Measurements from ENCODE around the gene EFL1. TPM values are rescaled to one million over a fixed set of nuclear protein-coding genes. Genes with fewer than 3 reads are reported as not detected.

The EFL1 gene
- total RNA-seq, 3 donors from 2014 or later (not counting 1 experiment from before 2014, with no cell fraction given), result 17.1 to 29.6 (median 20.6) TPM

DNA sequence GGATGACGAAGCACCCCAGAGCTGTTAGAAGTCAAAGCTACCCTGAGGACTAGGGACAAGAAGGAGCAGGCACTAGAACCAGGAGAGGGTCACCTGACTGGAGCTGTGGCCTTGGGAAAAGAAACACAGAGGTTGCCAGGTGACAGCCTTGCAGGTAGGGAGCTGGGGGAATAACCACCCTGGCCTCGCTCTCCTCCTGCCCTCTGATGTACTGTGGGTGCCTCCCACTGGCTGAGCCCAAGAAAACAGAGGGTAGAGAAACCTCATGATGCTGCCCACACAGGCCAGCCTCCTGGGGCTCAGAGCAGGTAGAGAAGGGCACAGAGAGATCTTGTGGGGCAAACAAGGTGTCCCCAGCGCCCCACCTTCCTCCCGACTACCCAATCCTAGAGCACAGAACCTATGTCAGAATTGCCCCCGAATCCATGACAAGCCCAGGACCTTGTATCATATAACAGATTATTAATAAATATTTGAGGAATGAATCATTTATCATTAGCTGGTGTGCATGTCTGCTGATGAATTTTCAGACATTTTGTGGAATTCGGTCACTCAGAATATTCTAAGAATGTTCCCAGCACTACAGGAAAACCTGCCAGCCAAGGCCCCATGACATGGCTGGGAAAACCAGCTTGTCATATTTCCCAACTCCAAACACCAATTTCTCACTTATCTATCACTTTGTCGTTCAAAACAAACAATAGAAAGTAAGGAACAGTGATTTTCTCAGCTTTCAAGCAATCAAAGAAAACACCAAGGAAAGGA is 156.9 kb downstream of the EFL1 start:
- H3K9me3 ChIP-seq (ENCODE audit: control insufficient read depth, insufficient read depth, low read length), result no peaks in the 10 kb centered on the region
- no peaks in the 10 kb centered on the region for H3K4me1 ChIP-seq (ENCODE audit: control insufficient read depth, insufficient read depth, low read length)
- H3K9me3 Mint-ChIP-seq, result no peaks in the 10 kb centered on the region
- peaks cover 0 to 4% of the 10 kb centered on the region in 2 donors for H3K27me3 Mint-ChIP-seq (ENCODE audit: low read depth in 2 of 2)
- H3K4me3 ChIP-seq (ENCODE audit: low read length), result no peak overlapping the region
- intact Hi-C loops (cut with micrococcal nuclease), result no loop called here
- TF ChIP-seq, protein P1, sequence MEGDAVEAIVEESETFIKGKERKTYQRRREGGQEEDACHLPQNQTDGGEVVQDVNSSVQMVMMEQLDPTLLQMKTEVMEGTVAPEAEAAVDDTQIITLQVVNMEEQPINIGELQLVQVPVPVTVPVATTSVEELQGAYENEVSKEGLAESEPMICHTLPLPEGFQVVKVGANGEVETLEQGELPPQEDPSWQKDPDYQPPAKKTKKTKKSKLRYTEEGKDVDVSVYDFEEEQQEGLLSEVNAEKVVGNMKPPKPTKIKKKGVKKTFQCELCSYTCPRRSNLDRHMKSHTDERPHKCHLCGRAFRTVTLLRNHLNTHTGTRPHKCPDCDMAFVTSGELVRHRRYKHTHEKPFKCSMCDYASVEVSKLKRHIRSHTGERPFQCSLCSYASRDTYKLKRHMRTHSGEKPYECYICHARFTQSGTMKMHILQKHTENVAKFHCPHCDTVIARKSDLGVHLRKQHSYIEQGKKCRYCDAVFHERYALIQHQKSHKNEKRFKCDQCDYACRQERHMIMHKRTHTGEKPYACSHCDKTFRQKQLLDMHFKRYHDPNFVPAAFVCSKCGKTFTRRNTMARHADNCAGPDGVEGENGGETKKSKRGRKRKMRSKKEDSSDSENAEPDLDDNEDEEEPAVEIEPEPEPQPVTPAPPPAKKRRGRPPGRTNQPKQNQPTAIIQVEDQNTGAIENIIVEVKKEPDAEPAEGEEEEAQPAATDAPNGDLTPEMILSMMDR (IDR thresholded peaks at IDR 0.05), result no peak
- H3K36me3 Mint-ChIP-seq, result no peaks in the 10 kb centered on the region
- H3K4me3 Mint-ChIP-seq, result no peak overlapping the region
- H3K27me3 ChIP-seq (ENCODE audit: control insufficient read depth, insufficient read depth, low read length), result no peaks in the 10 kb centered on the region
- H3K27ac ChIP-seq (ENCODE audit: low read length), result no peak overlapping the region
- no peak for DNase-seq
- no peak for ATAC-seq
- no peak overlapping the region for H3K27ac Mint-ChIP-seq
- 70% methylated on average over 5 of the region's 7 CpGs for WGBS (ENCODE audit: insufficient coverage)
- peaks cover 0 to 6% of the 10 kb centered on the region in 2 donors for H3K4me1 Mint-ChIP-seq
- H3K36me3 ChIP-seq (ENCODE audit: control insufficient read depth, insufficient read depth, low read length), result no peaks in the 10 kb centered on the region

DNA sequence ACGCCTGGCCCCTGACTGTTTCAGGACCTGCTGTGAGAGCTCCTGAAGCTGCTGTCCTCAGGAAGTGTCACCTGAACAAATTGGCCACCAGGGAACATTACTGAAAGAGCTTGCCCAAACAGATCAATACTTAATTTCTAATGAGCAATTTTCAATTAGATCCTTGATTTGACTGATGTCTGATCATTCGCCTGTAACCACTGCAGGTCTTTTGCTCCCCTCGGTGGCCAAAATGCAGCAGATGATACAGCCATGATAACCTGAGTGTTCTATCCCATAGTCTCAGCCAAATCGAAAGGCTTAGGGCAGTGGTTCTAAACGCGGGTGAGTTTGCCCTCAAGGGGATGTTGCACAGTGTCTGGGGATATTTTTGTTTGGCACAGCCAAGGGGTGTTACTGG is 159.1 kb downstream of the EFL1 start:
- peak in 1 of 2 donors; percentile 15 for DNase-seq
- H3K4me1 Mint-ChIP-seq, result peaks cover 0 to 3% of the 10 kb centered on the region in 2 donors
- WGBS (ENCODE audit: insufficient coverage), result 83% methylated on average over 6 of the region's 6 CpGs
- no peak for ATAC-seq
- no peak overlapping the region for H3K4me3 Mint-ChIP-seq
- H3K27ac Mint-ChIP-seq, result no peak overlapping the region
- no peaks in the 10 kb centered on the region for H3K9me3 ChIP-seq (ENCODE audit: control insufficient read depth, insufficient read depth, low read length)
- no peaks in the 10 kb centered on the region for H3K27me3 ChIP-seq (ENCODE audit: control insufficient read depth, insufficient read depth, low read length)
- H3K9me3 Mint-ChIP-seq, result no peaks in the 10 kb centered on the region
- H3K27ac ChIP-seq (ENCODE audit: low read length), result no peak overlapping the region
- intact Hi-C loops (cut with micrococcal nuclease), result no loop called here
- H3K4me3 ChIP-seq (ENCODE audit: low read length), result no peak overlapping the region
- no peaks in the 10 kb centered on the region for H3K4me1 ChIP-seq (ENCODE audit: control insufficient read depth, insufficient read depth, low read length)
- H3K27me3 Mint-ChIP-seq (ENCODE audit: low read depth in 2 of 2), result peaks cover 0 to 6% of the 10 kb centered on the region in 2 donors
- H3K36me3 Mint-ChIP-seq, result no peaks in the 10 kb centered on the region
- no peaks in the 10 kb centered on the region for H3K36me3 ChIP-seq (ENCODE audit: control insufficient read depth, insufficient read depth, low read length)
- TF ChIP-seq, protein P1 (IDR thresholded peaks at IDR 0.05), result no peak

DNA sequence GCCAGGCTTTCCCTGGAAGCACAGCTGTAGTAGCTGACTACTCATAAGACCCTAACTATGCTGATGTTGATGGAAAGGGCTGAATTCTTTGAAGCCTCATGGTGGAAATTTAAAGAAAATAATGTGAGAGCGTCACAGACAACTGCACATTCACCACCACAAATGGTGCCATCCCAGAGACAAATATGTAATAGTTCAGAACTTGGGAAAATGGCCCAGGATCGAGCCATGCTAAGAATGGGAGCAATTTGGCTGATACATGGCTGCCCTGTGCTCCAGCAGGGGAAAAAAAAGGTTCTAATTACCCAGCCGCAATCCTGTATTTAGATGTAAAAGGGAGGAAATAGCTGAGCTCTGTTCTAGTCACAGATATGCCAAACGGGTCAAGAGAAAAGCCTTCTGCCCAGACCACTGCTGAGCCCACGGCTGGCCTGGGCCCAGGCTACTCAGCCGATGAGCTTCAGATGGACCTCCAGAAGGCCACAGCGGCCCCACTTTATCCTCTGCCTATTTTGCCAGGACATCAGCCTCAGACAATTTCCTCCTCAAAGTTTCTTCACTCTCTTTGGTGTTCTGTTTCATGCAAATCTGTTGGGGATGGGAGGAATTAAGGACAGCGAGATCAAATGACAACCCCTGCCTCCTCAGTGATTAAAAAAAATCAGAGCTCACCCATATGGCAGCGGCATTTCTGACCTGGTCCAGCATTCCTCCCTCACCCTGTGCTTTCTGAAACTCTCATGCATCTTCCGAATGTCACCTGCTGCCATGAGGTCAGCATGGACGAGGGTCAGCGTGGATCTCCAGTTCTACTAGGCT is 162.2 kb downstream of the EFL1 start:
- Histone ChIP-seq H3K27me3 (ENCODE audit: control insufficient read depth, insufficient read depth, low read length) (no peaks in the 10 kb centered on the region), H3K9me3 (ENCODE audit: control insufficient read depth, insufficient read depth, low read length) (no peaks in the 10 kb centered on the region)

More for the DNA sequence above, 162.2 kb downstream of the EFL1 start:
- Histone ChIP-seq H3K4me1 (ENCODE audit: control insufficient read depth, insufficient read depth, low read length) (no peaks in the 10 kb centered on the region), H3K36me3 (ENCODE audit: control insufficient read depth, insufficient read depth, low read length) (no peaks in the 10 kb centered on the region), H3K27ac (ENCODE audit: low read length) (no peak overlapping the region), H3K4me3 (ENCODE audit: low read length) (no peak overlapping the region)
- Mint-ChIP-seq H3K36me3 (no peaks in the 10 kb centered on the region), H3K4me3 (no peak overlapping the region), H3K9me3 (no peaks in the 10 kb centered on the region), H3K27me3 (ENCODE audit: low read depth in 2 of 2) (peaks cover 0 to 6% of the 10 kb centered on the region in 2 donors), H3K4me1 (no peaks in the 10 kb centered on the region), H3K27ac (no peak overlapping the region)
- intact Hi-C loops (cut with micrococcal nuclease), result no loop called here
- DNase-seq, result no peak
- TF ChIP-seq, protein P1 (IDR thresholded peaks at IDR 0.05), result no peak
- ATAC-seq, result no peak
- 81% methylated on average over 11 of the region's 12 CpGs for WGBS (ENCODE audit: insufficient coverage)

Measured in natural killer cell (primary cell).